ENCODE data around the gene PTPRE. TPM values are rescaled to one million over a fixed set of nuclear protein-coding genes. Genes with fewer than 3 reads are reported as not detected.

Gene PTPRE
- total RNA-seq, 1 donor from 2014 or later = 70.6 TPM

DNA sequence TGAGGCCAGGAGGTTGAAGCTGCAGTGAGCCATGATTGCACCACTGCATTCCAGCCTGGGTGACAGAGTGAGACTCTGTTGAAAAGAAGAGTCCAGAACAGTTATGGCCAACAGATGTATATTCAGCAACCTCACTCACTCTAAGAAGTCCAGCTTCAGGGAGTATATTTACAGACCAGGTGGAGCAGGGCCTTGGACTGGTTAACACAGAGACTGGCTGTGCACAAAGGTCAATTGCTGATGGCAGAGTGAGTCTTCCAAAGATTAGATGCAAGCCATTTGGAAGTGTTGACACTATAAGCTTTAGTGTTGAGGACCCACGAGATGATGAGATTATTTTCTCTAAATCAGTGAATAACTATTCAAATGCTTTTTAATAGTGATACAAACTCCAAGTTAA is 39.1 kb upstream of the PTPRE start:
- DNase-seq = no peak
- Histone ChIP-seq H3K27me3 (no peaks in the 10 kb centered on the region), H3K4me3 (no peak overlapping the region), H3K4me1 (no peaks in the 10 kb centered on the region), H3K36me3 (no peaks in the 10 kb centered on the region), H3K9me3 (peaks cover 2% of the 10 kb centered on the region), H3K27ac (no peak overlapping the region)
- TF ChIP-seq, protein P1, sequence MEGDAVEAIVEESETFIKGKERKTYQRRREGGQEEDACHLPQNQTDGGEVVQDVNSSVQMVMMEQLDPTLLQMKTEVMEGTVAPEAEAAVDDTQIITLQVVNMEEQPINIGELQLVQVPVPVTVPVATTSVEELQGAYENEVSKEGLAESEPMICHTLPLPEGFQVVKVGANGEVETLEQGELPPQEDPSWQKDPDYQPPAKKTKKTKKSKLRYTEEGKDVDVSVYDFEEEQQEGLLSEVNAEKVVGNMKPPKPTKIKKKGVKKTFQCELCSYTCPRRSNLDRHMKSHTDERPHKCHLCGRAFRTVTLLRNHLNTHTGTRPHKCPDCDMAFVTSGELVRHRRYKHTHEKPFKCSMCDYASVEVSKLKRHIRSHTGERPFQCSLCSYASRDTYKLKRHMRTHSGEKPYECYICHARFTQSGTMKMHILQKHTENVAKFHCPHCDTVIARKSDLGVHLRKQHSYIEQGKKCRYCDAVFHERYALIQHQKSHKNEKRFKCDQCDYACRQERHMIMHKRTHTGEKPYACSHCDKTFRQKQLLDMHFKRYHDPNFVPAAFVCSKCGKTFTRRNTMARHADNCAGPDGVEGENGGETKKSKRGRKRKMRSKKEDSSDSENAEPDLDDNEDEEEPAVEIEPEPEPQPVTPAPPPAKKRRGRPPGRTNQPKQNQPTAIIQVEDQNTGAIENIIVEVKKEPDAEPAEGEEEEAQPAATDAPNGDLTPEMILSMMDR (IDR thresholded peaks at IDR 0.05) = no peak
- intact Hi-C loops (cut with DNase I) = no loop called here
- no peak for ATAC-seq

DNA sequence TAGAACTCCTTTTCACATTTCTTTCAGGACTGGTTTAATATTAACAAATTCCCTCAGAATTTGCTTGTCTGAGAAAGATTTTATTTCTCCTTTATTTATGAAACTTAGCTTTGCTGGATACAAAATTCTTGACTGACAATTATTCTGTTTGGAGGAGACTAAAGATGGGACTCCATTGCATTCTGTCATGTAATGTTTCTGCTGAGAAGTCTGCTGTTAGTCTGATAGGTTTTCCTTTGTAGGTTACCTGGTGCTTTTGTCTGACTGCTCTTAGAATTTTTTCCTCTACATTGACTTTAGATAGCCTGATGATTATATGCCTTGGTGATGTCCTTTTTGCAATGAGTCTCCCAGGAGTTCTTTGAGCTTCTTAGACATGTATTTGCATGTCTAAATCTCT is 37.6 kb upstream of the PTPRE start:
- ATAC-seq (no peak), DNase-seq (no peak)
- Histone ChIP-seq H3K4me1 (no peaks in the 10 kb centered on the region), H3K27ac (no peak overlapping the region), H3K9me3 (no peaks in the 10 kb centered on the region), H3K36me3 (no peaks in the 10 kb centered on the region), H3K4me3 (no peak overlapping the region), H3K27me3 (no peaks in the 10 kb centered on the region)
- intact Hi-C loops (cut with DNase I) = no loop called here
- TF ChIP-seq, protein P1 (IDR thresholded peaks at IDR 0.05) = no peak

DNA sequence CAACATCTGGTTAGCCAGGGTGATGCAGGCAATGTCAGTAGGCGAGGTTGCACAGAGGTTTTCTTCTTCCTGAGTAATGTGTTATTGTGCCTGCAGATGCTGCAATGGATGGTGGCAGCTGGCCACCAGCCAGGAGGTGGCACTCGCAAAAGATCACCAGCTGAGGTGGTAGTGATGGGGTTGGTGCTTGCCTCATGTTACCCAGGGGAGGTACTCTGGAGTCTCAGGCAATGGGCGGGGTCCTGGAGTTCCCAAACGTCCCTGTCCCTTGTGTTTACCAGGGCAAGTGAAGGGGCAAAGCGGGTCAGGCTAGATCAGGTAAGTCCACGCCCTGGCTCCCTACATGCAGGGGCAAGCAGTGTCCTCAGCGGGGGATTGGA is 35.3 kb upstream of the PTPRE start:
- Histone ChIP-seq H3K4me3 (no peak overlapping the region), H3K27me3 (no peaks in the 10 kb centered on the region), H3K36me3 (no peaks in the 10 kb centered on the region), H3K27ac (no peak overlapping the region), H3K4me1 (no peaks in the 10 kb centered on the region), H3K9me3 (no peaks in the 10 kb centered on the region)
- TF ChIP-seq, protein P1 (IDR thresholded peaks at IDR 0.05) = no peak
- intact Hi-C loops (cut with DNase I) = no loop called here
- ATAC-seq = no peak
- DNase-seq = no peak

DNA sequence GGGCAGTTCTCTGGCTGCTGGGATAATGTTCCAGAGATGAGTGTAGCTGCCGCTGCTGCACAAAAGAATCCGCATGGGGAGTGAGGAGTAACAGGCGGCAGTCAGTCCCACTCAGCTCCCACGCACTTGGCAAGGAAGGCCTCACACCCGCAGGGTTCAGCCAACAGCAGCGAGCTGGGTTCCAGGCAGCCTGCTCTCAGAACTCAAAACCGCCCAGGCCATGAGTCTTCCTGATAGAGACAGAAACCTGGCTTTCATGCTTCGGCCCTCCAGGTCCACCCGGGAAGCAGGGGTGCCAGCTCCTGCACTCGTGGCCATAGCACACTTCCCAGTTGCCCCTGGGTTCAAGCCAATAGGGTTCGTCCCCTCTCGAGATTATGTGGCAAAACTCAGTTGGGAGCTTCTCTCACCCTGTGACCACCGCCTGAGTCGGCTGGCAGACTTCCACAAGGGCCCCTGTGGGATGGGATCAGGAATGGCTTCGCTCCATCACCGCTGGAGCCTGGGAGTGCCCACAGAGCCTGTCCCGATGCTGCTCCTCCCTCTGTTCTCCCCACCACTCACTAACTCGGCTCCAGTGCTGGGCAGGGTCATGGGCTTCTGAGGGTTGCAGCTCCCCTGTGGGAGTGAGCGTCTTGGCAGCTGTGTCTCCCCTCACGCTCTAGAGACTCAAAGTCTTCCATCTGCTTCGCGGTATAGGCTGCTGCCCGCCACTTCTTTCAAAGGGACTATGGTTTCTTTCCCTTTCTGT is 34.7 kb upstream of the PTPRE start:
- TF ChIP-seq, protein P1 (IDR thresholded peaks at IDR 0.05) = no peak
- H3K4me1 ChIP-seq = no peaks in the 10 kb centered on the region
- ATAC-seq (peak; percentile 32), DNase-seq (no peak)
- H3K36me3 ChIP-seq = no peaks in the 10 kb centered on the region
- no peak overlapping the region for H3K27ac ChIP-seq
- H3K27me3 ChIP-seq = no peaks in the 10 kb centered on the region
- no peak overlapping the region for H3K4me3 ChIP-seq
- intact Hi-C loops (cut with DNase I) = no loop called here
- H3K9me3 ChIP-seq = no peaks in the 10 kb centered on the region

DNA sequence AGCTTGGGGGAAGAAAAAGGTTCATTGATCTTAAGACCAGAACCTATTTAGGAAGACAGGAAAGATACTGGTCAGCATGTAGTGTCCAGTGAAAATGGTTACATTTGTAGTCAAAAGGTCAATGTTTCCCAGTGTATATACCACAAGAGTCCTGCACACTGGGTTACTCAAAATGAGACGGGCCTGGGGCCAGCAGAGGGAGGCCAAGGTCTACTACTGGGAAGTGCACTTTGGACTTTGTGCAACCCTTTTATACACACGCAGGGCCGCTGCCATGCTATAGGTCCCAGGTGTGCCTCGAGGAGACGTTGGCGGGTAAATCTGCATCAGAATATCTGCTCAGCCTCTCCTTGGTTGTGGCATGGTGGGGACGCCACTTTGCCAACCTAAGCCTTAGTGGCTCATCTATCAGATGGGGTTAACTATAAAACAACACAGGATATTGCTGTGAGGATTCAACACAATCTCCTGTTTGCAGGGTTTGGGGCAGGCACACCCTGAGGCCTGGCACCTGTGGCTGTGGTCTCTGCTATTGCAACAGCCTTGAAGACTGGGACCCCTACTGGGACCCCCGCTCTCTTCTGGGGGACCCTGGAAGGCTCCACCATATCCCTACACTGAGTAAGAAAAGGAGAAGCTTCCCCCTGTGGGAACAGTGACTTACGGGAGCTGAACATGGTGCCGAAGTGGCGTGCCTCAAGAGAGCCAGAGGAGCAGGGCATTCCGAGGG is 33.9 kb upstream of the PTPRE start:
- intact Hi-C loops (cut with DNase I) = no loop called here

More for the DNA sequence above, 33.9 kb upstream of the PTPRE start:
- peak; percentile 47 for ATAC-seq
- H3K27ac ChIP-seq = no peak overlapping the region
- H3K4me3 ChIP-seq = no peak overlapping the region
- no peaks in the 10 kb centered on the region for H3K36me3 ChIP-seq
- no peaks in the 10 kb centered on the region for H3K27me3 ChIP-seq
- H3K9me3 ChIP-seq = no peaks in the 10 kb centered on the region
- TF ChIP-seq, protein P1 (IDR thresholded peaks at IDR 0.05) = peak; percentile 15
- DNase-seq = no peak
- H3K4me1 ChIP-seq = no peaks in the 10 kb centered on the region

All from upper lobe of right lung (tissue), 1 donor.